ENCODE measurements around the gene ROR1. TPM values are rescaled to one million over a fixed set of nuclear protein-coding genes. Genes with fewer than 3 reads are reported as not detected.

ROR1 gene
- total and polyA plus RNA-seq, 9 of the 15 experiments (the other 6 are each of a cell fraction or from before 2014, with no cell fraction given), result 0.02 TPM; not detected in 8

- TF ChIP-seq, protein P1, sequence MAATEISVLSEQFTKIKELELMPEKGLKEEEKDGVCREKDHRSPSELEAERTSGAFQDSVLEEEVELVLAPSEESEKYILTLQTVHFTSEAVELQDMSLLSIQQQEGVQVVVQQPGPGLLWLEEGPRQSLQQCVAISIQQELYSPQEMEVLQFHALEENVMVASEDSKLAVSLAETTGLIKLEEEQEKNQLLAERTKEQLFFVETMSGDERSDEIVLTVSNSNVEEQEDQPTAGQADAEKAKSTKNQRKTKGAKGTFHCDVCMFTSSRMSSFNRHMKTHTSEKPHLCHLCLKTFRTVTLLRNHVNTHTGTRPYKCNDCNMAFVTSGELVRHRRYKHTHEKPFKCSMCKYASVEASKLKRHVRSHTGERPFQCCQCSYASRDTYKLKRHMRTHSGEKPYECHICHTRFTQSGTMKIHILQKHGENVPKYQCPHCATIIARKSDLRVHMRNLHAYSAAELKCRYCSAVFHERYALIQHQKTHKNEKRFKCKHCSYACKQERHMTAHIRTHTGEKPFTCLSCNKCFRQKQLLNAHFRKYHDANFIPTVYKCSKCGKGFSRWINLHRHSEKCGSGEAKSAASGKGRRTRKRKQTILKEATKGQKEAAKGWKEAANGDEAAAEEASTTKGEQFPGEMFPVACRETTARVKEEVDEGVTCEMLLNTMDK (IDR thresholded peaks at IDR 0.05; ENCODE audit: borderline replicate concordance, insufficient read depth, low read depth, low read length, poor library complexity, severe bottlenecking), result no peak
- TF ChIP-seq, protein P2, sequence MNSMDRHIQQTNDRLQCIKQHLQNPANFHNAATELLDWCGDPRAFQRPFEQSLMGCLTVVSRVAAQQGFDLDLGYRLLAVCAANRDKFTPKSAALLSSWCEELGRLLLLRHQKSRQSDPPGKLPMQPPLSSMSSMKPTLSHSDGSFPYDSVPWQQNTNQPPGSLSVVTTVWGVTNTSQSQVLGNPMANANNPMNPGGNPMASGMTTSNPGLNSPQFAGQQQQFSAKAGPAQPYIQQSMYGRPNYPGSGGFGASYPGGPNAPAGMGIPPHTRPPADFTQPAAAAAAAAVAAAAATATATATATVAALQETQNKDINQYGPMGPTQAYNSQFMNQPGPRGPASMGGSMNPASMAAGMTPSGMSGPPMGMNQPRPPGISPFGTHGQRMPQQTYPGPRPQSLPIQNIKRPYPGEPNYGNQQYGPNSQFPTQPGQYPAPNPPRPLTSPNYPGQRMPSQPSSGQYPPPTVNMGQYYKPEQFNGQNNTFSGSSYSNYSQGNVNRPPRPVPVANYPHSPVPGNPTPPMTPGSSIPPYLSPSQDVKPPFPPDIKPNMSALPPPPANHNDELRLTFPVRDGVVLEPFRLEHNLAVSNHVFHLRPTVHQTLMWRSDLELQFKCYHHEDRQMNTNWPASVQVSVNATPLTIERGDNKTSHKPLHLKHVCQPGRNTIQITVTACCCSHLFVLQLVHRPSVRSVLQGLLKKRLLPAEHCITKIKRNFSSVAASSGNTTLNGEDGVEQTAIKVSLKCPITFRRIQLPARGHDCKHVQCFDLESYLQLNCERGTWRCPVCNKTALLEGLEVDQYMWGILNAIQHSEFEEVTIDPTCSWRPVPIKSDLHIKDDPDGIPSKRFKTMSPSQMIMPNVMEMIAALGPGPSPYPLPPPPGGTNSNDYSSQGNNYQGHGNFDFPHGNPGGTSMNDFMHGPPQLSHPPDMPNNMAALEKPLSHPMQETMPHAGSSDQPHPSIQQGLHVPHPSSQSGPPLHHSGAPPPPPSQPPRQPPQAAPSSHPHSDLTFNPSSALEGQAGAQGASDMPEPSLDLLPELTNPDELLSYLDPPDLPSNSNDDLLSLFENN (IDR thresholded peaks at IDR 0.05; ENCODE audit: low read depth in 2 of 2, low read length in 2 of 2), result no peak
- TF ChIP-seq TCF7 (IDR thresholded peaks at IDR 0.05; ENCODE audit: borderline replicate concordance), result no peak
- no peak for TF ChIP-seq ZNF507 (tag; conservative IDR thresholded peaks at IDR 0.05)
- no peak for TF ChIP-seq POLR2A (conservative IDR thresholded peaks at IDR 0.05)
- TF ChIP-seq, protein P3, sequence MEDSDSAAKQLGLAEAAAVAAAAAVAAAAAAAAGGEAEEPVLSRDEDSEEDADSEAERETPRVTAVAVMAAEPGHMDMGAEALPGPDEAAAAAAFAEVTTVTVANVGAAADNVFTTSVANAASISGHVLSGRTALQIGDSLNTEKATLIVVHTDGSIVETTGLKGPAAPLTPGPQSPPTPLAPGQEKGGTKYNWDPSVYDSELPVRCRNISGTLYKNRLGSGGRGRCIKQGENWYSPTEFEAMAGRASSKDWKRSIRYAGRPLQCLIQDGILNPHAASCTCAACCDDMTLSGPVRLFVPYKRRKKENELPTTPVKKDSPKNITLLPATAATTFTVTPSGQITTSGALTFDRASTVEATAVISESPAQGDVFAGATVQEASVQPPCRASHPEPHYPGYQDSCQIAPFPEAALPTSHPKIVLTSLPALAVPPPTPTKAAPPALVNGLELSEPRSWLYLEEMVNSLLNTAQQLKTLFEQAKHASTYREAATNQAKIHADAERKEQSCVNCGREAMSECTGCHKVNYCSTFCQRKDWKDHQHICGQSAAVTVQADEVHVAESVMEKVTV (CRISPR knock-in tag; IDR thresholded peaks at IDR 0.05), result no peak
- no peak for TF ChIP-seq CEBPZ (IDR thresholded peaks at IDR 0.05; ENCODE audit: borderline replicate concordance, low read depth, low read length)
- no peak for TF ChIP-seq ZBTB12 (CRISPR knock-in tag; IDR thresholded peaks at IDR 0.05)
- TF ChIP-seq HNRNPLL (IDR thresholded peaks at IDR 0.05; ENCODE audit: low read depth, low read length, poor library complexity, severe bottlenecking), result no peak
- no peak for TF ChIP-seq ZNF146 (CRISPR knock-in tag; IDR thresholded peaks at IDR 0.05; ENCODE audit: unreplicated experiment)
- no peak for TF ChIP-seq ZNF274 (IDR thresholded peaks at IDR 0.05; ENCODE audit: borderline replicate concordance, low read depth, low read length)
Measured at GRCh38 chr1:63794354-63794753, 20.5 kb downstream of the ROR1 start (continued).
